H9 (cell line): ENCODE data around the gene POLDIP3. TPM values are rescaled to one million over a fixed set of nuclear protein-coding genes. Genes with fewer than 3 reads are reported as not detected.

Experiments used
- DNase-seq: peaks from one replicate; pipeline ENCODE4 v3.0.0-alpha.2; 2017
- H2AFZ ChIP-seq: one replicate; pipeline ENCODE4 v1.6.1; 2013; ENCODE audit warnings: mild to moderate bottlenecking, low read length, control low read depth, moderate library complexity
- H2AK5ac ChIP-seq: 2 replicates; pipeline ENCODE4 v1.6.1; 2013; ENCODE audit warnings: low read length, control low read depth, mixed read lengths; ENCODE audit not compliant: insufficient read length
- H2BK120ac ChIP-seq: one replicate; pipeline ENCODE4 v1.6.1; 2013; ENCODE audit warnings: low read depth, mild to moderate bottlenecking, low read length, control low read depth, inconsistent platforms; ENCODE audit not compliant: poor library complexity, severe bottlenecking
- H2BK12ac ChIP-seq: 2 replicates; pipeline ENCODE4 v1.6.1; 2013; ENCODE audit warnings: low read length, control low read depth, mixed read lengths, low read depth; ENCODE audit not compliant: insufficient read length
- H2BK15ac ChIP-seq: 2 replicates; pipeline ENCODE4 v1.6.1; 2013; ENCODE audit warnings: low read depth, low read length, control low read depth
- H2BK20ac ChIP-seq: one replicate; pipeline ENCODE4 v1.6.1; 2013; ENCODE audit warnings: low read depth, mild to moderate bottlenecking, low read length, control low read depth, inconsistent platforms; ENCODE audit not compliant: poor library complexity, severe bottlenecking
- H2BK5ac ChIP-seq: 2 replicates; pipeline ENCODE4 v1.6.1; 2013; ENCODE audit warnings: low read length, control low read depth, mixed read lengths; ENCODE audit not compliant: insufficient read length
- H3K14ac ChIP-seq: 2 replicates; pipeline ENCODE4 v1.6.1; 2013; ENCODE audit warnings: low read length, control low read depth; ENCODE audit not compliant: insufficient read depth
- H3K18ac ChIP-seq: 2 replicates; pipeline ENCODE4 v1.6.1; 2013; ENCODE audit warnings: low read depth, mild to moderate bottlenecking, mixed read lengths, low read length, control low read depth; ENCODE audit not compliant: insufficient read length
- H3K23ac ChIP-seq: 2 replicates; pipeline ENCODE4 v1.6.1; 2013; ENCODE audit warnings: low read length, control low read depth, mixed read lengths, low read depth; ENCODE audit not compliant: insufficient read length
- H3K23me2 ChIP-seq: 2 replicates; pipeline ENCODE4 v1.6.1; 2013; ENCODE audit warnings: low read depth, mild to moderate bottlenecking, mixed read lengths, low read length, control low read depth; ENCODE audit not compliant: insufficient read length, poor library complexity, severe bottlenecking
- H3K27ac ChIP-seq: 2 replicates; pipeline ENCODE4 v1.5.1; 2013; ENCODE audit warnings: low read length, control low read depth, mixed read lengths, low read depth; ENCODE audit not compliant: insufficient read length
- H3K27me3 ChIP-seq: 2 replicates; pipeline ENCODE4 v1.6.1; 2013; ENCODE audit warnings: low read length, control low read depth, inconsistent platforms; ENCODE audit not compliant: insufficient read depth
- H3K4ac ChIP-seq: 2 replicates; pipeline ENCODE4 v1.6.1; 2013; ENCODE audit warnings: low read depth, mild to moderate bottlenecking, control low read depth, inconsistent platforms, low read length, moderate library complexity
- H3K4me1 ChIP-seq: 2 replicates; pipeline ENCODE4 v1.6.1; 2013; ENCODE audit warnings: low read length, control low read depth, inconsistent platforms; ENCODE audit not compliant: insufficient read depth
- H3K4me2 ChIP-seq: 2 replicates; pipeline ENCODE4 v1.6.1; 2013; ENCODE audit warnings: low read length, control low read depth, mixed read lengths; ENCODE audit not compliant: insufficient read length, insufficient read depth
- H3K56ac ChIP-seq: 2 replicates; pipeline ENCODE4 v1.6.1; 2013; ENCODE audit warnings: low read depth, mild to moderate bottlenecking, mixed read lengths, low read length, control low read depth; ENCODE audit not compliant: insufficient read length
- H3K79me1 ChIP-seq: 2 replicates; pipeline ENCODE4 v1.6.1; 2013; ENCODE audit warnings: low read depth, mild to moderate bottlenecking, moderate library complexity, low read length, control low read depth, inconsistent platforms; ENCODE audit not compliant: insufficient read depth, poor library complexity, severe bottlenecking
- H3K79me2 ChIP-seq: 2 replicates; pipeline ENCODE4 v1.6.1; 2013; ENCODE audit warnings: low read length, control low read depth, inconsistent platforms; ENCODE audit not compliant: insufficient read depth
- H3K9ac ChIP-seq: 2 replicates; pipeline ENCODE4 v1.6.1; 2013; ENCODE audit warnings: low read length, control low read depth, mixed read lengths; ENCODE audit not compliant: insufficient read length; ENCODE audit errors: extremely low read depth
- H3K9me3 ChIP-seq: one replicate; pipeline ENCODE4 v1.6.1; 2013; ENCODE audit warnings: low read depth, low read length, inconsistent platforms; ENCODE audit not compliant: control insufficient read depth
- H3T11ph ChIP-seq: one replicate; pipeline ENCODE4 v1.6.1; 2013; ENCODE audit warnings: mild to moderate bottlenecking, low read length, control low read depth, inconsistent platforms
- H4K20me1 ChIP-seq: one replicate; pipeline ENCODE4 v1.6.1; 2013; ENCODE audit not compliant: control insufficient read depth, insufficient read length, insufficient read depth
- H4K5ac ChIP-seq: 2 replicates; pipeline ENCODE4 v1.6.1; 2013; ENCODE audit warnings: low read depth, mild to moderate bottlenecking, mixed read lengths, low read length, control low read depth; ENCODE audit not compliant: insufficient read length
- H4K8ac ChIP-seq: replicated peaks from 2 replicates; pipeline ENCODE4 v1.6.1; 2013; ENCODE audit warnings: low read length, control low read depth, mixed read lengths, low read depth; ENCODE audit not compliant: insufficient read length
- H4K91ac ChIP-seq: 2 replicates; pipeline ENCODE4 v1.6.1; 2013; ENCODE audit warnings: low read depth, mild to moderate bottlenecking, moderate library complexity, mixed read lengths, low read length, control low read depth; ENCODE audit not compliant: insufficient read length
- H3K27ac Mint-ChIP-seq, 3 experiments: 2 replicates in 2 of 3; 3 replicates in 1 of 3; pipeline ENCODE4 v1.8.0; 2020 to 2021; ENCODE audit warnings: mixed read lengths in 3 of 3, mild to moderate bottlenecking in 1 of 3, moderate library complexity in 1 of 3
- H3K27me3 Mint-ChIP-seq: 2 replicates; pipeline ENCODE4 v1.8.0; 2021; ENCODE audit warnings: low read depth, mild to moderate bottlenecking, moderate library complexity, mixed read lengths
- H3K36me3 Mint-ChIP-seq, 3 experiments: 2 replicates in 2 of 3; 3 replicates in 1 of 3; pipeline ENCODE4 v1.8.0; 2020 to 2021; ENCODE audit warnings: low read depth in 3 of 3, mixed read lengths in 3 of 3; ENCODE audit not compliant: insufficient read depth in 1 of 3
- H3K4me1 Mint-ChIP-seq, 2 experiments: 2 replicates each; pipeline ENCODE4 v1.8.0; 2020; ENCODE audit warnings: mixed read lengths in 2 of 2
- H3K4me3 Mint-ChIP-seq, 2 experiments: 2 replicates in 1 of 2; 3 replicates in 1 of 2; pipeline ENCODE4 v1.8.0; 2020 to 2021; ENCODE audit warnings: mild to moderate bottlenecking in 2 of 2, mixed read lengths in 2 of 2, moderate library complexity in 1 of 2
- H3K9me3 Mint-ChIP-seq, 2 experiments: 2 replicates in 1 of 2; 3 replicates in 1 of 2; pipeline ENCODE4 v1.8.0; 2020; ENCODE audit warnings: mild to moderate bottlenecking in 2 of 2, mixed read lengths in 2 of 2, moderate library complexity in 1 of 2
- CTCF ChIP-seq: fragments of 200-600 bp; sonication (generic); conservative IDR thresholded peaks from 3 replicates; pipeline ENCODE4 v1.8.0; 2021; ENCODE audit warnings: antibody characterized with exemption, mild to moderate bottlenecking
- WGBS: extraction: QIAGEN DNeasy Blood & Tissue Kit; methylation state at CpG from one replicate; pipeline ENCODE4 v1.1.7; 2013; ENCODE audit warnings: missing lambda C conversion rate, low lambda C conversion rate, mixed read lengths; ENCODE audit not compliant: insufficient read length; ENCODE audit errors: extremely low coverage; 5-methylcytosine and 5-hydroxymethylcytosine counted together
- total RNA-seq: library from RNA; stranded (reverse); gene quantifications from 2 replicates; pipeline ENCODE4 v1.2.1, GENCODE V29; 2021

POLDIP3 gene
- total RNA-seq, 1 experiment from 2014 or later: 90.8 TPM

- Histone ChIP-seq H2AFZ (no peak overlapping the region), H3K9me3 (no peaks in the 10 kb centered on the region), H3K4ac (no peak overlapping the region), H3K9ac (peak overlapping the region; percentile 84), H2BK12ac (no peak overlapping the region), H3K27me3 (no peaks in the 10 kb centered on the region), H3K4me1 (peaks cover 3% of the 10 kb centered on the region; the same call in 1 of the 2 replicates), H3K79me2 (peaks cover 31% of the 10 kb centered on the region), H3K4me2 (peak overlapping the region; percentile 42), H3K23me2 (peaks cover 5% of the 10 kb centered on the region), H3K79me1 (peaks cover 12% of the 10 kb centered on the region), H4K20me1 (no peaks in the 10 kb centered on the region), H3K14ac (no peak overlapping the region), H4K91ac (no peak overlapping the region), H2BK15ac (no peak overlapping the region), H2AK5ac (no peak overlapping the region), H3T11ph (peak overlapping the region; percentile 41), H3K56ac (no peak overlapping the region), H2BK20ac (no peak overlapping the region), H3K23ac (no peak overlapping the region), H4K5ac (no peak overlapping the region), H3K18ac (peak overlapping the region; percentile 2), H2BK120ac (no peak overlapping the region), H3K27ac (peak overlapping the region; percentile 75), H4K8ac (no peak overlapping the region), H2BK5ac (peak overlapping the region; percentile 88)
- H3K4me3 Mint-ChIP-seq: peak overlapping the region; percentile 93 to 94
- H3K9me3 Mint-ChIP-seq: no peaks in the 10 kb centered on the region; a peak in 1 of 5 replicates
- H3K36me3 Mint-ChIP-seq: peaks cover 11 to 34% (median 28%) of the 10 kb centered on the region in 3 experiments; a peak in 6 of 7 replicates
- no CpG with 5 or more reads among the region's 35 CpGs for WGBS
- H3K27me3 Mint-ChIP-seq: peaks cover 2% of the 10 kb centered on the region
- TF ChIP-seq CTCF: no peak
- H3K4me1 Mint-ChIP-seq: peaks cover 40 to 42% of the 10 kb centered on the region in 2 experiments
- H3K27ac Mint-ChIP-seq: peak overlapping the region; percentile 100
- peak; percentile 97 for DNase-seq
Observed at GRCh38 chr22:42615092-42615859, 593 bp upstream of the POLDIP3 start.
